ENCODE data around the gene MDH1B.

GRCh38 chr2:206688990-206689389, 76.1 kb downstream of the MDH1B start:
- no peak for TF ChIP-seq POLR2A (IDR thresholded peaks at IDR 0.05)
- no peak for TF ChIP-seq CTCF (IDR thresholded peaks at IDR 0.05)
